Measurements from ENCODE around the gene ATP2B2.
"Not testable (repeated sequence)": the region's sequence is repeated elsewhere in the genome, so short reads cannot be mapped to it uniquely, and the experiment has no call there.

The ATP2B2 gene

GRCh38 chr3:10303105-10303504 is 202.3 kb downstream of the ATP2B2 start:
- H3K4me3 ChIP-seq (ENCODE audit: control insufficient read depth, low read depth, low read length) = no peak overlapping the region
- DNase-seq (ENCODE audit: low read depth) = no peak
- TF ChIP-seq, protein P1, sequence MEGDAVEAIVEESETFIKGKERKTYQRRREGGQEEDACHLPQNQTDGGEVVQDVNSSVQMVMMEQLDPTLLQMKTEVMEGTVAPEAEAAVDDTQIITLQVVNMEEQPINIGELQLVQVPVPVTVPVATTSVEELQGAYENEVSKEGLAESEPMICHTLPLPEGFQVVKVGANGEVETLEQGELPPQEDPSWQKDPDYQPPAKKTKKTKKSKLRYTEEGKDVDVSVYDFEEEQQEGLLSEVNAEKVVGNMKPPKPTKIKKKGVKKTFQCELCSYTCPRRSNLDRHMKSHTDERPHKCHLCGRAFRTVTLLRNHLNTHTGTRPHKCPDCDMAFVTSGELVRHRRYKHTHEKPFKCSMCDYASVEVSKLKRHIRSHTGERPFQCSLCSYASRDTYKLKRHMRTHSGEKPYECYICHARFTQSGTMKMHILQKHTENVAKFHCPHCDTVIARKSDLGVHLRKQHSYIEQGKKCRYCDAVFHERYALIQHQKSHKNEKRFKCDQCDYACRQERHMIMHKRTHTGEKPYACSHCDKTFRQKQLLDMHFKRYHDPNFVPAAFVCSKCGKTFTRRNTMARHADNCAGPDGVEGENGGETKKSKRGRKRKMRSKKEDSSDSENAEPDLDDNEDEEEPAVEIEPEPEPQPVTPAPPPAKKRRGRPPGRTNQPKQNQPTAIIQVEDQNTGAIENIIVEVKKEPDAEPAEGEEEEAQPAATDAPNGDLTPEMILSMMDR (conservative IDR thresholded peaks at IDR 0.05; ENCODE audit: control insufficient read depth, insufficient read depth, low read depth, low read length) = no peak

GRCh38 chr3:10300087-10300486 is 205.3 kb downstream of the ATP2B2 start:
- TF ChIP-seq, protein P1 (conservative IDR thresholded peaks at IDR 0.05; ENCODE audit: control insufficient read depth, insufficient read depth, low read depth, low read length) = no peak
- no peak for DNase-seq (ENCODE audit: low read depth)
- H3K4me3 ChIP-seq (ENCODE audit: control insufficient read depth, low read depth, low read length) = no peak overlapping the region

DNA sequence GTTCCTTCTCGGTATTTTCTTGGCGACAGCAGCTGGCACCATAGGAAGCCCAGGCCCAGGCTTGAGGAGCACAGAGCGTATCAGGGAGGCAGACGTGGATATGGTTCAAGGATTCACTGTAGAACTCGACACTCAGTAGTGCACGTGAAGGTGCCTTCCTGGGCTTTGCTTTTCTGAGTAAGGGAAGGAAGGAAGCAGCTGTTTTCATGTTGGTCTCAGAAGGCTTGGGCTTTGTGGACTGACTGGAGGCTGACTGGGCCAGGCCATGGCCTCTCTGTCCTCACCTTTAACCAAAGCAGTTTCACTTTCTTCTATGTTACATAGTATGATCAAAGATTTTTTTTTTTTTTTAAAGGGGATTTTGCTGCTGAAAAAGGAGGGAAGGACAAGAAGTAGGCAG is 205.7 kb downstream of the ATP2B2 start:
- H3K4me3 ChIP-seq (ENCODE audit: control insufficient read depth, low read depth, low read length) = no peak overlapping the region

GRCh38 chr3:10299175-10299574 is 206.2 kb downstream of the ATP2B2 start:
- peak; percentile 38 for DNase-seq (ENCODE audit: low read depth)

More for the DNA sequence above, 205.7 kb downstream of the ATP2B2 start:
- TF ChIP-seq, protein P1 (conservative IDR thresholded peaks at IDR 0.05; ENCODE audit: control insufficient read depth, insufficient read depth, low read depth, low read length) = no peak
- peak; percentile 40 for DNase-seq (ENCODE audit: low read depth)

DNA sequence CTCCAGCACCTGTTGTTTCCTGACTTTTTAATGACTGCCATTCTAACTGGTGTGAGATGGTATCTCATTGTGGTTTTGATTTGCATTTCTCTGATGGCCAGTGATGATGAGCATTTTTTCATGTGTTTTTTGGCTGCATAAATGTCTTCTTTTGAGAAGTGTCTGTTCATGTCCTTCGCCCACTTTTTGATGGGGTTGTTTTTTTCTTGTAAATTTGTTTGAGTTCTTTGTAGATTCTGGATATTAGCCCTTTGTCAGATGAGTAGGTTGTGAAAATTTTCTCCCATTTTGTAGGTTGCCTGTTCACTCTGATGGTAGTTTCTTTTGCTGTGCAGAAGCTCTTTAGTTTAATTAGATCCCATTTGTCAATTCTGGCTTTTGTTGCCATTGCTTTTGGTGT is 207.3 kb downstream of the ATP2B2 start:
- DNase-seq (ENCODE audit: low read depth); H3K4me3 ChIP-seq (ENCODE audit: control insufficient read depth, low read depth, low read length): not testable (repeated sequence)

More at GRCh38 chr3:10299175-10299574, 206.2 kb downstream of the ATP2B2 start:
- no peak overlapping the region for H3K4me3 ChIP-seq (ENCODE audit: control insufficient read depth, low read depth, low read length)
- TF ChIP-seq, protein P1 (conservative IDR thresholded peaks at IDR 0.05; ENCODE audit: control insufficient read depth, insufficient read depth, low read depth, low read length) = peak; percentile 1

GRCh38 chr3:10294030-10294586 is 211.3 kb downstream of the ATP2B2 start:
- TF ChIP-seq, protein P1 (conservative IDR thresholded peaks at IDR 0.05; ENCODE audit: control insufficient read depth, insufficient read depth, low read depth, low read length) = no peak
- DNase-seq (ENCODE audit: low read depth) = no peak
- no peak overlapping the region for H3K4me3 ChIP-seq (ENCODE audit: control insufficient read depth, low read depth, low read length)

DNA sequence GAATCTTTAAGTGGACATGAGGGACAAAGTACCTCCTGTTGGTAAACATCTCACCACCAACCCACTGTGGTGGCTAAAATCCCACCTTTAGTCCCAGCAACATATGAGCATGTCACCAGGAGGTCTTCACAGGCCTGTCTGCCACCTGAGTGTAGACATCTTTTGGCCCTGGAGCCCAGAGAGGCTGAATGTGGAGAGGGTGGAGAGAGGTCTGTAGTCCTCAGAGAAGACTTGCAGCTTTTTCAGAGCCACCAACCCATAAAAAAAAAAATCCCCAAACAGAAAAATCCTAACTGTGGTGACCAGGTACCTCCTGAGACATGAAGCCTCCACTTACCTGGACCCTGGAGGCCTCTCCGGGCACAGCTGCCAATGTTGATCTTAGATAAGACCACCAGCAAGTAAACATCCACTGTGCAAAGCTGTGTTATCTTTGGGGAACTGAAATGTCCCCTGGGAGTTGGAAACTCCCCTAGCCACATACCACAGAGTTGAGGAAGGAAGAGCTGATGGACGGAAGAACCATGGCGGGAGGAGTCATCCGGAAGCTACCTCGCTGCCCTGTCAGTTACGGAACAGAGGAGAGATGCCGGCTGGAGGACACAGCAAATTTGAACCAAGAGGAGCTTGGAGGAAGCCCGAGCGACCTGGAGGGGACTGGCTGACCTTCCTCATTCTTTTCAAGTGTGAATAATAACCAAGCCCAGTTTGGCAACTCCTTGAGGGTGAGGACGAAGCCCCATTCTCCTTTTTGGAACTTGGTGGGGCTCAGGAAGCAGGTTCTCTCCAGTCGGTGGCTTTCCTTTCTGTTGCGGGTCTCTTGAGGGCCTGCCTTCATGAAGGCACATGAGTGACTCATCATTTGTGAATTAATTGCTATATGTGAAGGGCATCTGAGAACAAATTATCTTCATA is 212.6 kb downstream of the ATP2B2 start, which contains the start of gene GHRL:
TSS of gene GHRL (minus strand) at position 443 of the 915 bp plus-strand sequence. CDS start 2,767 bp downstream, outside the sequence.
- H3K4me3 ChIP-seq (ENCODE audit: control insufficient read depth, low read depth, low read length) = no peak within 1 kb of the TSS
- no peak for DNase-seq (ENCODE audit: low read depth)

More for the DNA sequence above, 212.6 kb downstream of the ATP2B2 start, which contains the start of gene GHRL:
- TF ChIP-seq, protein P1 (conservative IDR thresholded peaks at IDR 0.05; ENCODE audit: control insufficient read depth, insufficient read depth, low read depth, low read length) = no peak
